ENCODE results near the gene MRPL54. TPM values are rescaled to one million over a fixed set of nuclear protein-coding genes. Genes with fewer than 3 reads are reported as not detected.

MRPL54 gene
- total RNA-seq, 2 donors from 2014 or later, result 78.9 to 86.0 TPM

DNA sequence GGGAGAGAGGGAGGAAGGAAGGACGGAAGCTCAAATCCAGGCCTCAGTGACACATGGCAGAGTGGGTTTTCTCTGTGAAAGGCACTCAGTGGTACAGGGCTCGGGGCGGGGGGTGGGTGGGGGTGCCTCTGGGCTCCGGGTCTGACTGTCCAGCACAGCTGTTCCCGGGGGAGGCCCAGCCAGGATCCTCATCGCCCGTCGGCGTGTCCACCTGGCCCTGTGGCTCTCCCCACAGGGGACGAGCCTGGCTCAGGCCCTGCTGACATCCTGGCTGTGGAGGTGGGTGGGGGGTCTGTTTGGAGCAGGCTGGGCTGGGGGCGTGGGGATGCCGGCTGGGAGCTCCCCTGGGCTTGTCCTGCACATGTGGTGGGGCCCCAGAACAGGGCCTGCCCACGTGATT, 41.9 kb downstream of the MRPL54 start:
- no peak for TF ChIP-seq POLR2A (IDR thresholded peaks at IDR 0.05)
- TF ChIP-seq, protein P1, sequence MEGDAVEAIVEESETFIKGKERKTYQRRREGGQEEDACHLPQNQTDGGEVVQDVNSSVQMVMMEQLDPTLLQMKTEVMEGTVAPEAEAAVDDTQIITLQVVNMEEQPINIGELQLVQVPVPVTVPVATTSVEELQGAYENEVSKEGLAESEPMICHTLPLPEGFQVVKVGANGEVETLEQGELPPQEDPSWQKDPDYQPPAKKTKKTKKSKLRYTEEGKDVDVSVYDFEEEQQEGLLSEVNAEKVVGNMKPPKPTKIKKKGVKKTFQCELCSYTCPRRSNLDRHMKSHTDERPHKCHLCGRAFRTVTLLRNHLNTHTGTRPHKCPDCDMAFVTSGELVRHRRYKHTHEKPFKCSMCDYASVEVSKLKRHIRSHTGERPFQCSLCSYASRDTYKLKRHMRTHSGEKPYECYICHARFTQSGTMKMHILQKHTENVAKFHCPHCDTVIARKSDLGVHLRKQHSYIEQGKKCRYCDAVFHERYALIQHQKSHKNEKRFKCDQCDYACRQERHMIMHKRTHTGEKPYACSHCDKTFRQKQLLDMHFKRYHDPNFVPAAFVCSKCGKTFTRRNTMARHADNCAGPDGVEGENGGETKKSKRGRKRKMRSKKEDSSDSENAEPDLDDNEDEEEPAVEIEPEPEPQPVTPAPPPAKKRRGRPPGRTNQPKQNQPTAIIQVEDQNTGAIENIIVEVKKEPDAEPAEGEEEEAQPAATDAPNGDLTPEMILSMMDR (IDR thresholded peaks at IDR 0.05), result no peak
- intact Hi-C loops (cut with DNase I), result no loop called here
- H3K4me3 ChIP-seq, result no peak overlapping the region
- no peak overlapping the region for H3K27ac ChIP-seq
- no peaks in the 10 kb centered on the region for H3K36me3 ChIP-seq (replicated peaks in 1 of 2; ENCODE audit: insufficient read depth in 1 of 2, low read depth in 2 of 2)
- peaks cover 0 to 17% of the 10 kb centered on the region in 2 donors for H3K27me3 ChIP-seq
- 52 to 71% methylated on average over 3 to 12 of the region's 13 CpGs for WGBS, 2 donors
- DNase-seq (no peak), ATAC-seq (no peak)
- no peaks in the 10 kb centered on the region for H3K9me3 ChIP-seq
- peaks cover 9% of the 10 kb centered on the region for H3K4me1 ChIP-seq

DNA sequence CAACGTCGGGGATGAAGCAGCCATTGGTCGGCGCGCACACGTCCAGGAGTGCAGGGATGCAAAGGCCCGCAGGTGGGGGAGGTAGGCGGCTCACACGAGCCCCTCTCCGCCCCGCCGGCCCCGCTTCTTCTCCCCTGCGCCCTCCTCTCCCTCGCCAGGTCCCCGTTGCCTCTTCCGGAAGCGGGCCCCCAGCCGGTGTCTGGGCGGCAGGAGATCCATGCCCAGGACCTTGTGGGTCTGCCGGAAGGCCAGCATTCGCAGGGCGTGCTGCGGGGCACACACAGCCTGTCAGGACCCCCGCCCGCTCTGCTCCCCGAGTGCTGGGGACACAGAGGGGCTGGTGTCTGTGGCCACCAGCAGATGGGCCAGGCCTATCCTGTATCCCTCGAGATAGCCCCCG, 43.4 kb downstream of the MRPL54 start:
- peaks cover 9% of the 10 kb centered on the region for H3K4me1 ChIP-seq
- H3K36me3 ChIP-seq (replicated peaks in 1 of 2; ENCODE audit: insufficient read depth in 1 of 2, low read depth in 2 of 2), result no peaks in the 10 kb centered on the region
- intact Hi-C loops (cut with DNase I), result no loop called here
- H3K27ac ChIP-seq, result no peak overlapping the region
- TF ChIP-seq, protein P1 (IDR thresholded peaks at IDR 0.05), result no peak
- no peak for TF ChIP-seq POLR2A (IDR thresholded peaks at IDR 0.05)
- DNase-seq, result no peak
- no peak for ATAC-seq
- H3K9me3 ChIP-seq, result no peaks in the 10 kb centered on the region
- peaks cover 0 to 17% of the 10 kb centered on the region in 2 donors for H3K27me3 ChIP-seq
- no peak overlapping the region for H3K4me3 ChIP-seq
- WGBS, 2 donors, result 76 to 78% methylated on average over 14 to 18 of the region's 29 CpGs

DNA sequence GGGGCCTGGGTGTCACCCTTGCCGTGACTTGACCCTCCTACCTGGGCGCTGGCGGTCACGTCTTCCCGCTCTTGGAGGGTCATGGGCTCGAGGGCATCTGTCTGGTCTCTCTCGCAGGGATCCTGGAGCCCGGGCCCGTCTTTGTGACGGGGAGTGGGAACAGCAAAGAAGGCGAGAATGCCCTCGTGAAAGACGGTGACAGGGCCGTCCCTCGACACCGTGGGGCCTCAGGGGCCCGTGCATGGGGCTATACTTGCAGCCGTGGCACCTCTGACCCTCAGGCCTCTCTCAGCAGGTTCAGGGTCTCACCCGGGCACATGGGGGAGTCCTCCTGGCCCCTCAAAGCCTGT, 44.6 kb downstream of the MRPL54 start:
- H3K36me3 ChIP-seq (replicated peaks in 1 of 2; ENCODE audit: insufficient read depth in 1 of 2, low read depth in 2 of 2), result no peaks in the 10 kb centered on the region
- TF ChIP-seq, protein P1 (IDR thresholded peaks at IDR 0.05), result no peak
- no peak for TF ChIP-seq POLR2A (IDR thresholded peaks at IDR 0.05)
- 69 to 79% methylated on average over 18 to 19 of the region's 19 CpGs for WGBS, 2 donors
- intact Hi-C loops (cut with DNase I), result no loop called here
- H3K4me3 ChIP-seq, result no peak overlapping the region
- H3K9me3 ChIP-seq, result no peaks in the 10 kb centered on the region
- H3K27me3 ChIP-seq, result peaks cover 0 to 7% of the 10 kb centered on the region in 2 donors
- no peak for ATAC-seq
- H3K4me1 ChIP-seq, result no peaks in the 10 kb centered on the region
- H3K27ac ChIP-seq, result no peak overlapping the region
- no peak for DNase-seq

DNA sequence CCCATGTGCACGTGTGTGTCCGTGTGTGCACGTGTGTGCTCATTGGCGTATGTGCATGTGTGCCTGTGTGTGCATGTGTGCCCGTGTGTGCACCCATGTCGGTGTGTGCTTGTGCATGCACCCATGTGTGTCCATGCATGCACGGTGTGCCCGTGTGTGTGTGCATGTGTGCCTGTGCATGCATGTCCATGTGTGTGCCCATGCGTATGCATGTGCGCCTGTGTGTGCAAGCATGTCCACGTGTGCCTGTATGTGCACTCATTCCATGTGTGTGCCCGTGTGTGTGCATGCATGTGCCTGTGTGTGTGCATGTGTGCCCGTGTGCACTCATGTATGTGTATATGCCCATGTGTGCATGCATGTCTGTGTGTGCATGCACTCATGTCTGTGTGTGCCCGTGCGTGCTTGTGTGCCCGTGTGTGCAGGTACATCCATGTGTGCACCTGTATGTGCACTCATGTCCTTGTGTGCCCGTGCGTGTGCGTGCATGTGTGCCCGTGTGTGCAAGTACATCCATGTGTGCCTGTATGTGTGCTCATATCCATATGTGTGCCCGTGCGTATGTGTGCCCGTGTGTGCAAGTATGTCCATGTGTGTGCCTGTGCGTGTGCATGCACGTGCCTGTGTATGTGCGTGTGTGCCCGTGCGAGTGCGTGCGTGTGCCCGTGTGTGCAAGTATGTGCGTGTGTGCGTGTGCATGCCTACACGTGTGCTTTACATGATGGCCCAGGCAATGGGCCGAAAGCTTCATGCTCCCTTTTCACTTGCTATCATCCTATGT, 45.3 kb downstream of the MRPL54 start:
- Histone ChIP-seq H3K9me3 (no peaks in the 10 kb centered on the region), H3K4me3 (no peak overlapping the region), H3K27me3 (peaks cover 0 to 3% of the 10 kb centered on the region in 2 donors), H3K27ac (no peak overlapping the region), H3K4me1 (no peaks in the 10 kb centered on the region), H3K36me3 (replicated peaks in 1 of 2; ENCODE audit: insufficient read depth in 1 of 2, low read depth in 2 of 2) (no peaks in the 10 kb centered on the region)
- DNase-seq (no peak), ATAC-seq (no peak)
- no peak for TF ChIP-seq POLR2A (IDR thresholded peaks at IDR 0.05)
- TF ChIP-seq, protein P1 (IDR thresholded peaks at IDR 0.05), result no peak
- WGBS, 2 donors, result 84 to 85% methylated on average over 15 to 35 of the region's 35 CpGs
- intact Hi-C loops (cut with DNase I), result no loop called here
